Glomerular visceral epithelial cell (primary cell): ENCODE results near the gene IFNGR2.
"Not testable (repeated sequence)": the region's sequence is repeated elsewhere in the genome, so short reads cannot be mapped to it uniquely, and the experiment has no call there.

Experiments used
- DNase-seq: peaks from one replicate; pipeline ENCODE4 v3.0.0-alpha.2; 2016; ENCODE audit errors: extremely low spot score

IFNGR2 gene

GRCh38 chr21:33377221-33377920, 25.8 kb upstream of the IFNGR2 start:
- DNase-seq = no peak

DNA sequence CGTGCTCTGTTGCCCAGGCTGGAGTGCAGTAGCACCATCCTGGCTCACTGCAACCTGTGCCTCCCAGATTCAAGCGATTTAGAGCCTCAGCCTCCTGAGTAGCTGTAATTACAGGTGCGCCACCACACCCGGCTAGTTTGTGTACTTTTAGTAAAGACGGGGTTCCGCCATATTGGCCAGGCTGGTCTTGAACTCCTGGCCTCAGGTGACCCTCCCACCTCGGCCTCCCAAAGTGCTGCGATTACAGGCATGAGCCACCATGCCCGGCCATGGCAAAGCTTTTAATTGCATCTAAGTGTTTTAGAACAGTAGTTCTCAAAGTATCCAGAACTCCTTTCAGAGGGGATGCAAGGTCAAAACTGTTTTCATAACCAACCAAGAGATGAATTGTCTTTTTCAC, 25.1 kb upstream of the IFNGR2 start:
- no peak for DNase-seq

GRCh38 chr21:33379934-33380333, 23.3 kb upstream of the IFNGR2 start:
- DNase-seq = peak; percentile 58

GRCh38 chr21:33380483-33380998, 22.7 kb upstream of the IFNGR2 start:
- peak; percentile 95 for DNase-seq

GRCh38 chr21:33381381-33381780, 21.8 kb upstream of the IFNGR2 start:
- not testable (repeated sequence) for DNase-seq

DNA sequence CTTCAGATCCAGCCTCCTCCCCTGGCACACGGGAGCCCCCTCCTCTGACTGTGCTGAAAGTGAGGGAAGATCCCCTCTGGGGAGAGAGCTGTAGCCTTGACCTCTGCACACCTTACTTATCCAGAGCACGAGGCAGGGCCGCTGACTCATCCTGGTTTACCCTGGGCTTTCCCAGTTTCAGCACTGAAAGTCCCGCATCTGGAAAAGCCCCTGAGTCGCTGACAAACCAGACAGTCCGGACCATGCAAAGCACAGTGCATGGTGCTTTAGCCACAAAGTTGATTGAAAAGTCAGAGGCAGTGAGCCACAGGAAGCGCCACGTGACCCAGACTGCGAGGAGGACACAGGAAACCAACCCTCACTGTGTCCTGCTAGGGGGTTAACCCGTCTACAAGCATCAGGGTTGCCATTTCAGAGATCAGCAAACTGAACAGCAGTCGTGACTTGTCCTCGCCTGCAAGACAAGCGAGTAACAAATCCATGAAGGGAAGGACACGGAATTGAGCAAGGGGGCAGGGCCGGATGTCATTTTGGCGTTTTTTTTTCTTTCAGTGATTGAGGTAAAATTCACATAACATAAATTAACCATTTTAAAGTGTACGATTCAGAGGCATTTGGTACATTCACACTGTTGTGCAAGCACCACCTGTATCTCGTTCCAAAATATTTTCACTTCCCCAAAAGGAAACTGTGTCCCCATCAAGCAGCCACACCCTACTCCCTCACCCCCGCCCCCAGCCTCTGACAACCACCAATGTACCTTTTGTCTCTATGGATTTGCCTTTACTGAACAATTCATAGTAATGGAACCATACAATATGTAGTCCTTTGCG, 19.9 kb upstream of the IFNGR2 start:
- peak; percentile 95 for DNase-seq

- DNase-seq = peak; percentile 89
These were observed 18.3 kb upstream of the IFNGR2 start for GRCh38 chr21:33384841-33385331.

DNA sequence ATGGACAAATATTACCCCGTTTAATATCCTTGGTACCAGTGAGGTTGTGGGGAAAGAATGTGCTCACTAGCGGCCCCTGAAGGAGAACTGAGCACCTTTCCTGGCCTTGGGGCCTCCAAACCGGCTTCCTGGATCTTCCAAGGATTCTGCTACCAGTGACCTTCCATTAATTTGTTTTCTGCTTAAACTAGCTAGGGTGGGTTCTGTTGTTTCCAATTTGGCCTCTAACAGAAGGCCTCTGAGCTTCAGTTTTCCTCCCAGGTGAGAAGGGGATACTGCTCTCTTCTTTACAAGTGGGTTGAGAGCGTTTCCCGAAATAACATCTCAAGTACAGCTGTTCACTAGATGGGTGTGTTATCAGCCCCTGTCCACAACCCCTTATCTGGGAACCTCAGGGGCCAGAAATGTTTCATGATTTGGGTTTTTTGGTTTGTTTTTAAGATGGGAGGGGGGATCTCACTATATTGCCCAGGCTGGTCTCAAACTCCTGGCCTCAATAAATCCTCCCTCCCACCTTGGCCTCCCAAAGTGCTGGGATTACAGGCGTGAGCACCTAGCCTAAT, 16.9 kb upstream of the IFNGR2 start:
- no peak for DNase-seq

DNA sequence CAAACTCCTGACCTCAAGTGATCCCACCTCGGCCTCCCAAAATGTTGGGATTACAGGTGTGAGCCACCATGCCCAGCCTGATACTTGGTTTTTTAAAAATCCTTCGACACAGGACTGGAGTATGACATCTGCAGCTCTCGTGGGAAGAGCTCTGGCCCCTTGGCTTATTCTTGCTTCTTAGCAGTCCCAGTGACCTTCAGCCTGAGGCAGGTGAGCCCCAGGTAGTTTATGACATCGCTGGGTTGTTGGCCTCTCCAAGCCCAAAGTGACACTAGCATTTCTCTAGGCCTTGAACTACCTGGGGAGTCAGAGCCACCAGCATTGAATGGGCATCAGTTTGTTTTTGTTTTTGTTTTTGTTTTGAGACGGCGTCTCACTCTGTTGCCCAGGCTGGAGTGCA, 15.9 kb upstream of the IFNGR2 start:
- DNase-seq = no peak

DNA sequence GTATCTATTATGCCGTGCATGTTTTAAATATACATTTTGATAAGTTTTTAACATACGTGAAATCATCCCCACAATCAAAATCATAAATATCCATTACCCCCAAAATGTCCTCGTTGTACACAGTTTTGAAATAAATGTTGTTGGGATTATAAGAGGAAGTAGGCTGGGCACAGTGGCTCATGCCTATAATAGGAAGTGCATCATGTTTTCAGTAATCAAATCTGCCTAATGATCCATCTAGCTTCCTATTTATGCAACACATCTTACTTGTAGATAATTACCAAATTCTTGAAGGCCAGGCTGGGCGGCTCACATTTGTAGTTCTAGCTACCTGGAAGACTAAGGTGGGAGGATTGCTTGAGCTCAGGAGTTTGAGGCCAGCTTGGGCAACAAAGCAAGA, 15.0 kb upstream of the IFNGR2 start:
- no peak for DNase-seq

DNA sequence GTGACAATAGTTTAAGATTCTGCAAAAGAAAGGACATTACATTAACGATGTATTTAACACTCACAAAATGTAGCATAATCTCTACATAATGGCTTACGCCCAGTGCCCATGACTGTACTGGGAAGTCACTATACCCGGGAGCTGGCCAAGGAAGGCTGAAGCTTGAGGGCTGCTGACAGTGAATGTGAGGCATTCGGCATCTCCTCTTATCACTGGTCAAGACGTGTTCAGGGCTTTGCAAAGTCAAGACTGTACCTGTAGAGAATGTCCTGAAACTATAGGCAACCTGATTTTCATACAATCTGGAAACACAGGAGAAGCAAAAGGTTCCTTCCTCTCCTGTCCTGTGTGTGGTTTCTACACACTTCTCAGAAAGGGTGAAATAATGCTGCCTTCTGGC, 12.7 kb upstream of the IFNGR2 start:
- no peak for DNase-seq

- DNase-seq = no peak
These were observed 11.6 kb upstream of the IFNGR2 start for GRCh38 chr21:33391656-33392055.

DNA sequence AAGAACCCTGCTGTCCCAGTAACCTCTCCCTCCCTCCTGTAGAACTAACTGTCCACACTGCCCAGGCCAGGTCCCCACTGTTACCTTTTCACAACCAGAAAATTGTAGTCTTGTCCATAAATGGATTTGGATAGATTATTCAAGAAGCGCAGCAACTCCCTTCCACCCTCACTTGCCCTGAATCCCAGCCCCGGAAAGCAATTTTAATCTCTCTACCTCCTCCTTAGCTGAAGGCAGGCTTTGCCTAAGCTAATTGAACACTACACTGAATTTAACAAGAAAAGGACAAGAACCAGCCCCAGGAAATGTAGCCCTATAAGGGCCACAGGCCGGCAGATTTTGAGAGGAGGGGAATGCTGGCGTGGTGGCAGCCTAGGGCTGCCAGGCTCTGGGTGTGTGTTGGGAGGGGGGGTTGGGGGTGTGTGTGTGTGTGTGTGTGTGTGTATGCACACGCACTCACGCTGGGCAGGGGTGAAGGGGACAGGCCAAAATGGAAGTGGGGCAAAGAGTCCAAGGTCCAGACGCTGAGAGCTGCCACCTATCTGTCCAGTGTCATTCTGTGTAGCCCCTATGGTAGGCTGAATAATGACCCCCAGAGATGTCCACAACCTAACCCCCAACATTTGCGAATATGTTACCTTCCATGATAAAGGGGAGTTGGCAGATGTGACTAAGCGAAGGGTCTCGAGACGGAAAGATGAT, 10.8 kb upstream of the IFNGR2 start:
- DNase-seq = no peak

DNA sequence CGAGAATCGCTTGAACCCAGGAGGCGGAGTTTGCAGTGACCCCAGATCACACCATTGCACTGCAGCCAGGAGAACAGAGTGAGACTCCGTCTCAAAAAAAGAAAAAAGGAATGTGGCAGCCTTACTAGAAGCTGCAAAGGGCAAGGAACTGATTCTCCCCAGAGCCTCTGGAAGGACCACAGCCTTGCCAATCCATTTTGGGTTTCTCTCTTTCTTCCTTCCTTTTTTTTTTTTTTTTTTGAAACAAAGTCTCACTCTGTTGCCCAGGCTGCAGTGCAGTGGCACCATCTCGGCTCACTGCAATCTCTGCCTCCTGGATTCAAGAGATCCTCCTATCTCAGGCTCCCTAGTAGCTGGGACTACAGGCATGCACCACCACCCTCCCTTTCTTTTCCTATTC, 9.9 kb upstream of the IFNGR2 start:
- no peak for DNase-seq

DNA sequence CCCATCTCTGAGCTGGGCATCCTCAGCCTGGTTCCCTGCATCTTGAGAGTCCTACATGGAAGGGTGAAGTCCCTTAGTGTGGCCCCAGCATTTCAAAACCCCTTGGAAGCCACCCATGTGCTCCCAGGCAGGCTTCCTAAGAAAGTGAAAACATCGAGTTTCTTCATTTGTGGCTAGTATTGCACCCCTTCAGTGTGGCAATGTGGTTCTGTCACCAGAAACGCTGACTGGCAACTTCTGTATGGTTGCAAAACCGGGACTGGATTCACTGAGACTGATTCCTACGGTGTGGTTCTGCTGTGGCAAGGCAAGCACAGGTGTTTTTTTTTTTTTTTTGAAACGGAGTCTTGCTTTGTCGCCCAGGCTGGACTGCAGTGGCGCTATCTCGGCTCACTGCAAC, 9.0 kb upstream of the IFNGR2 start:
- no peak for DNase-seq

- peak; percentile 95 for DNase-seq
These were observed 7.3 kb upstream of the IFNGR2 start for GRCh38 chr21:33395891-33396331.

- DNase-seq = no peak
These were observed 6.8 kb upstream of the IFNGR2 start for GRCh38 chr21:33396436-33396835.

- peak; percentile 88 for DNase-seq
These were observed 6.3 kb upstream of the IFNGR2 start for GRCh38 chr21:33396951-33397350.

GRCh38 chr21:33397717-33398116, 5.5 kb upstream of the IFNGR2 start:
- no peak for DNase-seq

DNA sequence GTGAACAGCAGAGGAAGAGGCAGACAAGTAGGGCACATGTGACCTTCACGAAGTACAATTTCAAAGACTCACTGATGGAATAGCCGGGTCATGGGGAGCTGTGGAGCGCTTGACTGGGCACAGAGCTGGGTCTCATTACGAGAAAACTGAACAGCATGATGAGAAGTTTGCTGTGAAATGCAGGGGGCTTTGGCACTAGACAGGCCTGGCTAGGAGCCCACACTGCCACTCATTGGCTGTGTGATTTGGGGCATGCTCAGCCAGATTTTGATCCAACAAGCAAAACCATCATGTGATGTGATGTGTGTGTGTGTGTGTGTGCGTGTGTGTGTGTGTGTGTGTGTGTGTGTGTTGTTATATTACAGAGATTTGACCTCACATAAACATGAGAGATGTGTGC, 4.9 kb upstream of the IFNGR2 start:
- DNase-seq = no peak

GRCh38 chr21:33401630-33401992, 1.6 kb upstream of the IFNGR2 start:
- no peak for DNase-seq
